ENCODE measurements around the gene TP53TG3C.
"Not testable (repeated sequence)": the region's sequence is repeated elsewhere in the genome, so short reads cannot be mapped to it uniquely, and the experiment has no call there.

TP53TG3C gene, protein sequence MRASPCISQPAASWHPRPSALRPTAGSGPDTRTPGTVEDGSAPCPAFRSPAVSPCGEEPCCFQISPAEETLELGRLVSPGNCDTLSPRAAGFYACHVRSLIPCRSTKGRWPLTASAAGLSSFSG

DNA sequence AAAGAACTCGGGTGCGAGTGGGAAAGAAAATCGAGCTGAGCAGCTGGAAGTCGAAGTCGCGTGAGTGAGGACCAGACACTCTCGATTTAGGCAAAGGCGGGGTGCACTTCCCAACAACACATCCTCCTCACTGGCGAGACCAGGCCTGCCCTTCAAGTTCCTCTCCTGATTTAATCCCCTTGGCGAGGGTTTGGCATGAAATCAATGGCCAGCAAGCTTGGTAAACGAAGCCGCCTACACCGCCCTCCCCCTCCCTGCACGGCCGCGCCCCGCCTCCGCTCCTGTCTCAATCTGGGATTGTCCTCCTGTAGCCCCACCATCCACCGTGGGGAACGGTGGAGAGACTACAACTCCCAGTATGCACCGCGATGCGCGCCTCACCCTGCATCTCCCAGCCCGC lies at the start of gene TP53TG3C:
Gene TP53TG3C, plus strand, starts transcription at position 301 of the 400 bp plus-strand sequence. Its CDS starts 68 bp downstream, at position 369.
- DNase-seq: not testable (repeated sequence)

All from NCI-H69 (cell line).